ENCODE data around the gene MTFP1.
"Not testable (repeated sequence)": the region's sequence is repeated elsewhere in the genome, so short reads cannot be mapped to it uniquely, and the experiment has no call there.

MTFP1 gene

DNA sequence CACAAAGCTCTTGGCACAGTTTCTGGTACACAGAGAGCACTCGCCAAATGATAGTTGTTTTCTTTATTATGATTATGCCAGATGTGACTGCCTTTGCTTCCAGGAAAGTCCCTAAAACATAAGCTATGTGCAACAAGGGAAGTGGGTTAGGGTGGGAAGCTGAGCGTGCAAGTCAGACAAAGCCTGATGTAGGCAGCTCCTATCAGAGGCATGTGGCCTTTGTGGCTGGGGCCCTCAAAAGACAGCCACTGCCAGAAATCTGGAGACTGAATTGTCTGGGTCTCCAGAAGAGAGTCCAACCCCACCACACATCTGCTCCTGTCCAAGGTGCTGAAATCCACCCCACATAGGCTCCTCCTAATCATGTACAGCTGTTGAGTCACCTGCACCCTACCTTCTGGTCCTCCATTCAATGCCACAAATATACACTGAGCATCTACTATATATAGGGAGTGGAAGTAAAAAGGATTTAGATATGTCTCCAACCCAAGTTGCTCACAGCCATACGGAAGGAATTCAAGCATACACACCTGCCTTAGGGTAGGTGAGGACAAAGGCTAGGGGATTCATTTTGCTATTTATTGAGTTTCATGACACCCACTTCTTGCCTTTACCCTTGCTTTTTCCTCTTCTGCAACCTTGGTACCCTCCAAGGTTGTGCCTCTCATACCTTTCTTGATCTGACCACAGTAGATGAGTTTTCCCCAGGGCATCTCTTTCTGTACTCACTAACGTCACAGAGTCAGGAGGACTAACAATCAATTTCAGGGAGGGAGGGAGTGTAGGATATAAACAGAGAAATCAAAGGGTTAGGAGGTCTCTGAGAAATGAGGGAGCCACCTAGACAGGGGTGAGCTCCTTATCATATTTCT is 33.8 kb downstream of the MTFP1 start:
- H2AFZ ChIP-seq (ENCODE audit: low read depth), result no peak overlapping the region
- H3K36me3 ChIP-seq (ENCODE audit: insufficient read depth), result no peaks in the 10 kb centered on the region
- TF ChIP-seq CTCF (conservative IDR thresholded peaks at IDR 0.05; ENCODE audit: low read depth, low read length), result no peak
- no peak overlapping the region for H3K4me3 ChIP-seq (IDR thresholded peaks at IDR 0.05; ENCODE audit: insufficient read depth, low read depth, low read length)
- no peaks in the 10 kb centered on the region for H3K79me2 ChIP-seq (ENCODE audit: insufficient read depth, low read depth)
- peaks cover 3% of the 10 kb centered on the region; the same call in 1 of the 2 replicates for H3K27me3 ChIP-seq (ENCODE audit: insufficient read depth, low read depth)
- peaks cover 14% of the 10 kb centered on the region for H3K4me1 ChIP-seq (ENCODE audit: low read depth, poor library complexity, severe bottlenecking)
- no peak overlapping the region for H3K9ac ChIP-seq
- H4K20me1 ChIP-seq (ENCODE audit: insufficient read depth), result no peaks in the 10 kb centered on the region
- peak overlapping the region; percentile 26; the same call in 1 of the 2 replicates for H3K4me2 ChIP-seq
- no peak overlapping the region for H3K27ac ChIP-seq

GRCh38 chr22:30460147-30460546 is 34.6 kb downstream of the MTFP1 start:
- no peak for TF ChIP-seq CTCF (conservative IDR thresholded peaks at IDR 0.05; ENCODE audit: low read depth, low read length)
- no peak overlapping the region for H3K27ac ChIP-seq
- H3K4me2 ChIP-seq, result no peak overlapping the region
- H3K4me1 ChIP-seq (ENCODE audit: low read depth, poor library complexity, severe bottlenecking), result peaks cover 14% of the 10 kb centered on the region
- H4K20me1 ChIP-seq (ENCODE audit: insufficient read depth), result no peaks in the 10 kb centered on the region
- no peak overlapping the region for H3K9ac ChIP-seq
- no peak overlapping the region for H3K4me3 ChIP-seq (IDR thresholded peaks at IDR 0.05; ENCODE audit: insufficient read depth, low read depth, low read length)
- peaks cover 5% of the 10 kb centered on the region; the same call in 1 of the 2 replicates for H3K27me3 ChIP-seq (ENCODE audit: insufficient read depth, low read depth)
- no peaks in the 10 kb centered on the region for H3K36me3 ChIP-seq (ENCODE audit: insufficient read depth)
- H2AFZ ChIP-seq (ENCODE audit: low read depth), result no peak overlapping the region
- H3K79me2 ChIP-seq (ENCODE audit: insufficient read depth, low read depth), result no peaks in the 10 kb centered on the region

- not testable (repeated sequence) for H3K27ac ChIP-seq; H3K27me3 ChIP-seq (ENCODE audit: insufficient read depth, low read depth); H3K79me2 ChIP-seq (ENCODE audit: insufficient read depth, low read depth); H3K4me3 ChIP-seq (IDR thresholded peaks at IDR 0.05; ENCODE audit: insufficient read depth, low read depth, low read length); H3K36me3 ChIP-seq (ENCODE audit: insufficient read depth); H4K20me1 ChIP-seq (ENCODE audit: insufficient read depth); H3K4me2 ChIP-seq; H2AFZ ChIP-seq (ENCODE audit: low read depth); H3K9ac ChIP-seq
- peaks cover 14% of the 10 kb centered on the region for H3K4me1 ChIP-seq (ENCODE audit: low read depth, poor library complexity, severe bottlenecking)
Measured at GRCh38 chr22:30460555-30460954, 35.0 kb downstream of the MTFP1 start.

DNA sequence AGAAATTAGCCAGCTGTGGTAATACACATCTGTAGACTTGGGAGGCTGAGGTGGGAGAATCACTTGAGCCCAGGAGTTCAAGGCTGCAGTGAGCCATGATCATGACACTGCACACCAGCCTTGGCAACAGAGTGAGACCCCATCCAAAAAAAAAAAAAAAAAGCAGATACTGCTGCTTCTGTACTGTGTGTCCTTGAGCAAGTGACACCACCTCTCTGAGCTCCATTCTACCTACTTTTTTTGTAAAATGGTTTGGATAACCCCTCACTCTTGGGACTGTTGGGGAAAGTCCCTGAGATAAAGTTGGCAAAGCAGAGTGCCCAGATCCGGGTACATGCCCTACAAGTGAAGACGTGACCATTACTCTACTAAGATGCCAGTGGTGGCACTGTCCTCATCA is 43.6 kb downstream of the MTFP1 start:
- peaks cover 54% of the 10 kb centered on the region; the same call in 1 of the 2 replicates for H3K27me3 ChIP-seq (ENCODE audit: insufficient read depth, low read depth)
- no peaks in the 10 kb centered on the region for H4K20me1 ChIP-seq (ENCODE audit: insufficient read depth)
- H3K36me3 ChIP-seq (ENCODE audit: insufficient read depth), result no peaks in the 10 kb centered on the region

More for the DNA sequence above, 43.6 kb downstream of the MTFP1 start:
- H3K4me3 ChIP-seq (IDR thresholded peaks at IDR 0.05; ENCODE audit: insufficient read depth, low read depth, low read length), result no peak overlapping the region
- H2AFZ ChIP-seq (ENCODE audit: low read depth), result no peak overlapping the region
- H3K79me2 ChIP-seq (ENCODE audit: insufficient read depth, low read depth), result no peaks in the 10 kb centered on the region
- no peak for TF ChIP-seq CTCF (conservative IDR thresholded peaks at IDR 0.05; ENCODE audit: low read depth, low read length)
- no peak overlapping the region for H3K9ac ChIP-seq
- no peaks in the 10 kb centered on the region for H3K4me1 ChIP-seq (ENCODE audit: low read depth, poor library complexity, severe bottlenecking)
- no peak overlapping the region for H3K27ac ChIP-seq
- no peak overlapping the region for H3K4me2 ChIP-seq

Measured in KMS-11 (cell line).